Spinal cord (tissue), 10 donors: Measurements from ENCODE around the gene ATAD3C. TPM values are rescaled to one million over a fixed set of nuclear protein-coding genes. Genes with fewer than 3 reads are reported as not detected.
A peak's percentile ranks its signal among the peaks of the same experiment; 100 is the strongest.
"Not testable (repeated sequence)": the region's sequence is repeated elsewhere in the genome, so short reads cannot be mapped to it uniquely, and the experiment has no call there.

Source experiments
- DNase-seq, 6 donors: peaks; one replicate each; pipeline versions ENCODE4 v3.0.0 to v3.0.0-alpha.2; 2013 to 2015; ENCODE audit warnings: low spot score in 6 of 6, low read depth in 4 of 6
- H3K27ac ChIP-seq: one replicate; pipeline ENCODE4 v1.5.1; 2013; ENCODE audit warnings: low read depth, low read length, control low read depth
- H3K27me3 ChIP-seq: one replicate; pipeline ENCODE4 v1.6.1; 2013; ENCODE audit warnings: low read length; ENCODE audit not compliant: control insufficient read depth, insufficient read depth
- H3K36me3 ChIP-seq: one replicate; pipeline ENCODE4 v1.6.1; 2013; ENCODE audit warnings: low read length; ENCODE audit not compliant: control insufficient read depth, insufficient read depth
- H3K4me1 ChIP-seq: one replicate; pipeline ENCODE4 v1.6.1; 2013; ENCODE audit warnings: low read length; ENCODE audit not compliant: control insufficient read depth, insufficient read depth
- H3K4me3 ChIP-seq: one replicate; pipeline ENCODE4 v1.5.1; 2013; ENCODE audit warnings: low read depth, low read length, control low read depth
- H3K9me3 ChIP-seq: one replicate; pipeline ENCODE4 v1.6.1; 2013; ENCODE audit warnings: low read length; ENCODE audit not compliant: control insufficient read depth, insufficient read depth
- WGBS: methylation state at CpG from one replicate; pipeline ENCODE4 v1.1.5; 2013; ENCODE audit warnings: missing lambda C conversion rate; ENCODE audit not compliant: insufficient coverage; 5-methylcytosine and 5-hydroxymethylcytosine counted together
- polyA plus RNA-seq, 2 donors: library from polyadenylated mRNA; unstranded; fragments of 120-200 nt; gene quantifications; one replicate each; pipeline ENCODE4 v1.2.1, GENCODE V29; 2013; ENCODE audit not compliant: insufficient read length in 2 of 2
- total RNA-seq, 2 donors: library from RNA; depleted of rRNA in 1 of 2; stranded (reverse); fragments of 120-200 nt in 1 of 2; fragments of >200 nt in 1 of 2; gene quantifications; one replicate each; pipeline versions ENCODE4 v1.2.3 to v1.2.4, GENCODE V29; 2013 to 2014
- donor health status: healthy.

ATAD3C gene
- total and polyA plus RNA-seq, 4 donors = 0.10 to 2.3 (median 0.70) TPM

GRCh38 chr1:1406101-1406820 is 43.2 kb upstream of the ATAD3C start:
- H3K27ac ChIP-seq = no peak overlapping the region
- 40% methylated on average over 42 of the region's 43 CpGs for WGBS
- peaks cover 59% of the 10 kb centered on the region for H3K36me3 ChIP-seq
- no peaks in the 10 kb centered on the region for H3K27me3 ChIP-seq
- H3K4me3 ChIP-seq = peak overlapping the region; percentile 72
- peaks cover 39% of the 10 kb centered on the region for H3K4me1 ChIP-seq
- no peaks in the 10 kb centered on the region for H3K9me3 ChIP-seq
- DNase-seq = no peak

GRCh38 chr1:1406821-1407635 is 42.5 kb upstream of the ATAD3C start, which contains the start of gene MRPL20:
Gene MRPL20, minus strand, starts transcription at chr1:1407293. Its CDS starts 76 bp downstream, at chr1:1407217.
- peak; percentile 81 to 98 (median 90) for DNase-seq
- H3K4me1 ChIP-seq = peaks cover 36% of the 10 kb centered on the region

GRCh38 chr1:1407636-1408318 is 41.7 kb upstream of the ATAD3C start:
- H3K9me3 ChIP-seq = no peaks in the 10 kb centered on the region
- no peak overlapping the region for H3K27ac ChIP-seq
- no peaks in the 10 kb centered on the region for H3K27me3 ChIP-seq
- no peak for DNase-seq
- H3K36me3 ChIP-seq = peaks cover 45% of the 10 kb centered on the region
- peak overlapping the region; percentile 72 for H3K4me3 ChIP-seq
- WGBS = 4% methylated on average over 34 of the region's 41 CpGs
- H3K4me1 ChIP-seq = peaks cover 36% of the 10 kb centered on the region

More at GRCh38 chr1:1406821-1407635, 42.5 kb upstream of the ATAD3C start, which contains the start of gene MRPL20:
- no peaks in the 10 kb centered on the region for H3K27me3 ChIP-seq
- H3K9me3 ChIP-seq = no peaks in the 10 kb centered on the region
- WGBS = under 1% methylated on average over 98 of the region's 98 CpGs
- H3K36me3 ChIP-seq = peaks cover 52% of the 10 kb centered on the region
- peak within 1 kb of the TSS; percentile 72 for H3K4me3 ChIP-seq
- H3K27ac ChIP-seq = peak within 1 kb of the TSS; percentile 57

- H3K9me3 ChIP-seq = not testable (repeated sequence)
- no CpG with 5 or more reads among the region's 8 CpGs for WGBS
- peaks cover 22% of the 10 kb centered on the region for H3K36me3 ChIP-seq
Observed at GRCh38 chr1:1410238-1410637, 39.3 kb upstream of the ATAD3C start.

GRCh38 chr1:1411626-1412025 is 37.9 kb upstream of the ATAD3C start:
- no peak overlapping the region for H3K4me3 ChIP-seq
- H3K27ac ChIP-seq = no peak overlapping the region
- WGBS = 94% methylated on average over 11 of the region's 13 CpGs
- no peaks in the 10 kb centered on the region for H3K9me3 ChIP-seq
- H3K4me1 ChIP-seq = peaks cover 17% of the 10 kb centered on the region
- peaks cover 10% of the 10 kb centered on the region for H3K36me3 ChIP-seq
- H3K27me3 ChIP-seq = no peaks in the 10 kb centered on the region
- DNase-seq = no peak

More at GRCh38 chr1:1410238-1410637, 39.3 kb upstream of the ATAD3C start:
- not testable (repeated sequence) for H3K4me3 ChIP-seq, DNase-seq, H3K27ac ChIP-seq, H3K27me3 ChIP-seq
- H3K4me1 ChIP-seq = peaks cover 31% of the 10 kb centered on the region

- H3K27ac ChIP-seq, H3K27me3 ChIP-seq, H3K4me3 ChIP-seq, DNase-seq, H3K9me3 ChIP-seq, H3K36me3 ChIP-seq: not testable (repeated sequence)
- H3K4me1 ChIP-seq = peaks cover 17% of the 10 kb centered on the region
- 85% methylated on average over 2 of the region's 11 CpGs for WGBS
Observed at GRCh38 chr1:1412311-1412902, 37.1 kb upstream of the ATAD3C start.

- Histone ChIP-seq H3K4me1 (peaks cover 17% of the 10 kb centered on the region), H3K9me3 (no peaks in the 10 kb centered on the region), H3K36me3 (peaks cover 5% of the 10 kb centered on the region), H3K27me3 (peaks cover 6% of the 10 kb centered on the region), H3K27ac (no peak overlapping the region), H3K4me3 (no peak overlapping the region)
- DNase-seq = no peak
- WGBS = 53% methylated on average over 13 of the region's 13 CpGs
Observed at GRCh38 chr1:1415751-1416150, 33.7 kb upstream of the ATAD3C start.

- H3K27ac ChIP-seq, DNase-seq, H3K27me3 ChIP-seq, H3K36me3 ChIP-seq, H3K4me3 ChIP-seq, H3K9me3 ChIP-seq: not testable (repeated sequence)
- WGBS = 71% methylated on average over 1 of the region's 5 CpGs
- H3K4me1 ChIP-seq = peaks cover 29% of the 10 kb centered on the region
Observed at GRCh38 chr1:1417396-1417795, 32.1 kb upstream of the ATAD3C start.

GRCh38 chr1:1417825-1418463 is 31.5 kb upstream of the ATAD3C start:
- peaks cover 33% of the 10 kb centered on the region for H3K4me1 ChIP-seq
- H3K4me3 ChIP-seq, H3K36me3 ChIP-seq, H3K9me3 ChIP-seq, DNase-seq, H3K27ac ChIP-seq, H3K27me3 ChIP-seq: not testable (repeated sequence)
- WGBS = 78% methylated on average over 23 of the region's 25 CpGs
